Kidney epithelial cell (primary cell): Measurements from ENCODE around the gene PGGHG. TPM values are rescaled to one million over a fixed set of nuclear protein-coding genes. Genes with fewer than 3 reads are reported as not detected.

Source experiments
- DNase-seq: peaks from one replicate; pipeline ENCODE4 v3.0.0-alpha.2; 2010; ENCODE audit warnings: low read depth
- H3K27me3 ChIP-seq: 2 replicates; pipeline ENCODE4 v1.6.0; 2011; ENCODE audit warnings: low read length; ENCODE audit not compliant: control insufficient read depth, insufficient read depth
- H3K36me3 ChIP-seq: 2 replicates; pipeline ENCODE4 v1.5.1; 2011; ENCODE audit warnings: low read length; ENCODE audit not compliant: control insufficient read depth, insufficient read depth
- H3K4me3 ChIP-seq: 2 replicates; pipeline ENCODE4 v1.5.1; 2011; ENCODE audit warnings: low read depth, mild to moderate bottlenecking, control low read depth, low read length
- CTCF ChIP-seq: IDR thresholded peaks from 2 replicates; pipeline ENCODE4 v1.5.1; 2011; ENCODE audit warnings: mild to moderate bottlenecking, moderate library complexity, low read length, control low read depth, inconsistent platforms; ENCODE audit not compliant: insufficient read depth, poor library complexity, severe bottlenecking
- total RNA-seq: library from RNA; depleted of rRNA; stranded (reverse); fragments of >200 nt; gene quantifications from 2 replicates; pipeline ENCODE4 v1.2.3, GENCODE V29; 2015

PGGHG gene
- total RNA-seq, 1 donor from 2014 or later: 10.5 TPM

GRCh38 chr11:255176-255575 lies 33.8 kb upstream of the PGGHG start:
- no peak for DNase-seq
- TF ChIP-seq CTCF: no peak
- H3K4me3 ChIP-seq: no peak overlapping the region
- H3K36me3 ChIP-seq: peaks cover 2% of the 10 kb centered on the region
- peaks cover 2% of the 10 kb centered on the region for H3K27me3 ChIP-seq

GRCh38 chr11:255816-256215 lies 33.1 kb upstream of the PGGHG start:
- no peak for TF ChIP-seq CTCF
- DNase-seq: no peak

GRCh38 chr11:256952-257737 lies 31.8 kb upstream of the PGGHG start:
- Histone ChIP-seq H3K36me3 (peaks cover 2% of the 10 kb centered on the region), H3K27me3 (peaks cover 2% of the 10 kb centered on the region), H3K4me3 (no peak overlapping the region)
- TF ChIP-seq CTCF: no peak
- DNase-seq: no peak

More at GRCh38 chr11:255816-256215, 33.1 kb upstream of the PGGHG start:
- peaks cover 2% of the 10 kb centered on the region for H3K27me3 ChIP-seq
- H3K4me3 ChIP-seq: no peak overlapping the region
- H3K36me3 ChIP-seq: peaks cover 2% of the 10 kb centered on the region

GRCh38 chr11:257766-258493 lies 31.0 kb upstream of the PGGHG start:
- peaks cover 2% of the 10 kb centered on the region for H3K27me3 ChIP-seq
- TF ChIP-seq CTCF: peak; percentile 15
- H3K36me3 ChIP-seq: peaks cover 2% of the 10 kb centered on the region
- no peak overlapping the region for H3K4me3 ChIP-seq
- no peak for DNase-seq

- DNase-seq: no peak
- Histone ChIP-seq H3K36me3 (no peaks in the 10 kb centered on the region), H3K4me3 (no peak overlapping the region), H3K27me3 (peaks cover 2% of the 10 kb centered on the region)
- no peak for TF ChIP-seq CTCF
Measured at GRCh38 chr11:259413-259812, 29.5 kb upstream of the PGGHG start.
